GM12801 (cell line): ENCODE measurements around the gene DDX42.

ENCODE experiments used
- TF ChIP-seq, protein P1 (sequence below): IDR thresholded peaks from one replicate; pipeline ENCODE4 v1.5.1; 2011; ENCODE audit warnings: control low read depth; ENCODE audit not compliant: insufficient read length; ENCODE audit errors: extremely low read depth

DDX42 gene

GRCh38 chr17:63855185-63855584 is 81.2 kb downstream of the DDX42 start:
- TF ChIP-seq, protein P1, sequence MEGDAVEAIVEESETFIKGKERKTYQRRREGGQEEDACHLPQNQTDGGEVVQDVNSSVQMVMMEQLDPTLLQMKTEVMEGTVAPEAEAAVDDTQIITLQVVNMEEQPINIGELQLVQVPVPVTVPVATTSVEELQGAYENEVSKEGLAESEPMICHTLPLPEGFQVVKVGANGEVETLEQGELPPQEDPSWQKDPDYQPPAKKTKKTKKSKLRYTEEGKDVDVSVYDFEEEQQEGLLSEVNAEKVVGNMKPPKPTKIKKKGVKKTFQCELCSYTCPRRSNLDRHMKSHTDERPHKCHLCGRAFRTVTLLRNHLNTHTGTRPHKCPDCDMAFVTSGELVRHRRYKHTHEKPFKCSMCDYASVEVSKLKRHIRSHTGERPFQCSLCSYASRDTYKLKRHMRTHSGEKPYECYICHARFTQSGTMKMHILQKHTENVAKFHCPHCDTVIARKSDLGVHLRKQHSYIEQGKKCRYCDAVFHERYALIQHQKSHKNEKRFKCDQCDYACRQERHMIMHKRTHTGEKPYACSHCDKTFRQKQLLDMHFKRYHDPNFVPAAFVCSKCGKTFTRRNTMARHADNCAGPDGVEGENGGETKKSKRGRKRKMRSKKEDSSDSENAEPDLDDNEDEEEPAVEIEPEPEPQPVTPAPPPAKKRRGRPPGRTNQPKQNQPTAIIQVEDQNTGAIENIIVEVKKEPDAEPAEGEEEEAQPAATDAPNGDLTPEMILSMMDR, result no peak

- TF ChIP-seq, protein P1, result no peak
Observed at GRCh38 chr17:63859257-63859656, 85.3 kb downstream of the DDX42 start.
